SU-DHL-6 (cell line): ENCODE data around the gene MYO1G.

Experiments used
- H2AFZ ChIP-seq: fragments of 200-600 bp; sonication (generic); 2 replicates; pipeline ENCODE4 v1.6.1; 2014; ENCODE audit warnings: low read depth, mild to moderate bottlenecking, moderate library complexity, mixed read lengths, antibody characterized with exemption, low read length; ENCODE audit not compliant: severe bottlenecking
- H3F3A ChIP-seq: fragments of 200-600 bp; shearing (Covaris generic); 2 replicates; pipeline ENCODE4 v1.6.0; 2016; ENCODE audit warnings: antibody characterized with exemption, mild to moderate bottlenecking; ENCODE audit not compliant: insufficient read depth
- H3K27ac ChIP-seq: fragments of 200-600 bp; sonication (generic); 2 replicates; pipeline ENCODE4 v1.5.1; 2016; ENCODE audit warnings: low read depth, mild to moderate bottlenecking, low read length, moderate library complexity, mixed read lengths
- H3K27me3 ChIP-seq: fragments of 200-600 bp; sonication (generic), shearing (Covaris generic); 2 replicates; pipeline ENCODE4 v1.6.0; 2014; ENCODE audit warnings: mild to moderate bottlenecking, low read length
- H3K36me3 ChIP-seq: fragments of 200-600 bp; sonication (generic); 2 replicates; pipeline ENCODE4 v1.6.1; 2014; ENCODE audit warnings: mild to moderate bottlenecking, low read length, mixed read lengths
- H3K4me2 ChIP-seq: fragments of 300-600, 200-600 bp; shearing (Covaris generic), sonication (generic); 2 replicates; pipeline ENCODE4 v1.6.0; 2014; ENCODE audit warnings: low read length, low read depth, mild to moderate bottlenecking; ENCODE audit not compliant: poor library complexity, severe bottlenecking
- H3K4me3 ChIP-seq: fragments of 200-600 bp; sonication (generic); 2 replicates; pipeline ENCODE4 v1.5.1; 2014; ENCODE audit warnings: antibody characterized with exemption, low read length, mild to moderate bottlenecking, mixed read lengths; ENCODE audit not compliant: insufficient read depth, poor library complexity, severe bottlenecking
- H3K79me2 ChIP-seq: fragments of 200-600 bp; sonication (generic); 2 replicates; pipeline ENCODE4 v1.6.1; 2014; ENCODE audit warnings: mild to moderate bottlenecking, low read length, moderate library complexity; ENCODE audit not compliant: insufficient read depth
- H3K9ac ChIP-seq: fragments of 200-600 bp; sonication (generic); 2 replicates; pipeline ENCODE4 v1.7.0; 2014; ENCODE audit warnings: mild to moderate bottlenecking, low read length
- H3K9me2 ChIP-seq: fragments of 200-600 bp; sonication (generic); replicated peaks from 2 replicates; pipeline ENCODE4 v1.6.1; 2014; ENCODE audit warnings: low read length; ENCODE audit not compliant: insufficient read depth
- H3K9me3 ChIP-seq: fragments of 200-600 bp; sonication (generic); 2 replicates; pipeline ENCODE4 v1.6.1; 2014; ENCODE audit warnings: low read length, mixed read lengths; ENCODE audit not compliant: insufficient read depth
- H4K20me1 ChIP-seq: fragments of 200-600 bp; sonication (generic); 2 replicates; pipeline ENCODE4 v1.6.1; 2014; ENCODE audit warnings: low read depth, mild to moderate bottlenecking, antibody characterized with exemption, low read length, moderate library complexity, mixed read lengths
- EZH2phosphoT487 ChIP-seq: fragments of 200-600 bp; sonication (generic), shearing (Covaris generic); conservative IDR thresholded peaks from 2 replicates; pipeline ENCODE4 v1.6.1; 2018; ENCODE audit warnings: mild to moderate bottlenecking, antibody characterized with exemption, low read length, moderate library complexity, mixed read lengths
- TF ChIP-seq, protein P1 (sequence below): fragments of 200-600 bp; sonication (generic); IDR thresholded peaks from one replicate; pipeline ENCODE4 v1.5.1; 2017; ENCODE audit warnings: antibody characterized with exemption, mild to moderate bottlenecking, low read length, moderate library complexity; ENCODE audit not compliant: insufficient read depth, poor library complexity, severe bottlenecking

The MYO1G gene

GRCh38 chr7:44969049-44969700 lies 9.6 kb downstream of the MYO1G start:
- Histone ChIP-seq H3K4me3 (no peak overlapping the region), H4K20me1 (no peaks in the 10 kb centered on the region), H3K36me3 (no peaks in the 10 kb centered on the region), H3K79me2 (no peaks in the 10 kb centered on the region), H3K27ac (no peak overlapping the region), H3K9me2 (no peaks in the 10 kb centered on the region), H2AFZ (no peak overlapping the region), H3K9ac (no peak overlapping the region), H3K4me2 (no peak overlapping the region), H3K9me3 (no peaks in the 10 kb centered on the region), H3F3A (no peaks in the 10 kb centered on the region), H3K27me3 (no peaks in the 10 kb centered on the region)
- TF ChIP-seq, protein P1, sequence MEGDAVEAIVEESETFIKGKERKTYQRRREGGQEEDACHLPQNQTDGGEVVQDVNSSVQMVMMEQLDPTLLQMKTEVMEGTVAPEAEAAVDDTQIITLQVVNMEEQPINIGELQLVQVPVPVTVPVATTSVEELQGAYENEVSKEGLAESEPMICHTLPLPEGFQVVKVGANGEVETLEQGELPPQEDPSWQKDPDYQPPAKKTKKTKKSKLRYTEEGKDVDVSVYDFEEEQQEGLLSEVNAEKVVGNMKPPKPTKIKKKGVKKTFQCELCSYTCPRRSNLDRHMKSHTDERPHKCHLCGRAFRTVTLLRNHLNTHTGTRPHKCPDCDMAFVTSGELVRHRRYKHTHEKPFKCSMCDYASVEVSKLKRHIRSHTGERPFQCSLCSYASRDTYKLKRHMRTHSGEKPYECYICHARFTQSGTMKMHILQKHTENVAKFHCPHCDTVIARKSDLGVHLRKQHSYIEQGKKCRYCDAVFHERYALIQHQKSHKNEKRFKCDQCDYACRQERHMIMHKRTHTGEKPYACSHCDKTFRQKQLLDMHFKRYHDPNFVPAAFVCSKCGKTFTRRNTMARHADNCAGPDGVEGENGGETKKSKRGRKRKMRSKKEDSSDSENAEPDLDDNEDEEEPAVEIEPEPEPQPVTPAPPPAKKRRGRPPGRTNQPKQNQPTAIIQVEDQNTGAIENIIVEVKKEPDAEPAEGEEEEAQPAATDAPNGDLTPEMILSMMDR = no peak
- no peak for TF ChIP-seq EZH2phosphoT487

DNA sequence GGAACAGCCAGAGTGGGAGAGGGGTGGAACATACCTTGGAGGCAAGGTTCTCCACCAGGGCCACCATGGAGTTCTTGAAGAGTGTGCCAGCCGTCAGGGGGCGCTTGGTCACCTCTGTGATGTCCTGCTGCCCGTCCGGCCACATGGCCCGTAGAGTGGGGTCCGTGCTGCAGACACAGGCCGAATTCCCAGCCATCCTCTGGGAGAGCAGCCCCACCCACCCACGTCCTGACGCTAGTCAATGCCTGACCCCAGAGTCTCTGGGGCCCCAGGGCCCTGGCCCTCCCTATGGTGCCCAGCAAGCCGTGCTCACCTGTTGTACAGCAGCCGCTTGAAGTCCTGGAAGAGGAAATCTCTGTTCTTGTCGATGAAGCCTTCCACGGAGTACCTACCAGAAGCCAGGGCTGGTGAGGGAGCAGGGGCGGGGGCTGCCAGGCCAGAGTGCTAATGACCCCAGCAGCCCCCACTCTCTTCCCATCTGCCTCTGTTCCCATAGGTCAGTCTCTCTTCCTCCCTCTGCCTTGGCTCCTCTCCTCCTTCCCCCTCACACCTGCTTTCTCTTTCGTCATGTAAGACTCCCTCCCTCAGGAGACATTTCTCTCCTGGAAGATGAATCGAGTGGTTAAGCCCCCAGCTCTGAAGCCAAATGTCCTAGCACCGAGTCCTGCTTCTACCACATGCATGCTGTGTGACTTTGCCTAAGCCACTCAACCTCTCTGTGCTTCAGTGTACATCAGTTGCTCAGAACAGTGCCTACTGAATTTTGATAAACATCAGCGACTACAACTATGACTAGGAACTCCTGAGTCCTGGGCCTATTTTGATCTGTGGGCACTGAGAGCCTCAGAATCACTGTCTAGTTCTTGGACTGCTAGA lies 11.0 kb downstream of the MYO1G start:
- H3F3A ChIP-seq = no peaks in the 10 kb centered on the region
- H4K20me1 ChIP-seq = no peaks in the 10 kb centered on the region
- H3K36me3 ChIP-seq = no peaks in the 10 kb centered on the region
- H2AFZ ChIP-seq = no peak overlapping the region
- no peak overlapping the region for H3K27ac ChIP-seq
- H3K4me3 ChIP-seq = no peak overlapping the region
- TF ChIP-seq, protein P1 = no peak
- no peak for TF ChIP-seq EZH2phosphoT487
- H3K9me3 ChIP-seq = no peaks in the 10 kb centered on the region
- H3K9ac ChIP-seq = no peak overlapping the region
- no peaks in the 10 kb centered on the region for H3K27me3 ChIP-seq
- no peak overlapping the region for H3K4me2 ChIP-seq
- H3K9me2 ChIP-seq = no peaks in the 10 kb centered on the region
- H3K79me2 ChIP-seq = no peaks in the 10 kb centered on the region

- H3K4me2 ChIP-seq = no peak overlapping the region
- H3K4me3 ChIP-seq = no peak overlapping the region
- H3K79me2 ChIP-seq = no peaks in the 10 kb centered on the region
- H2AFZ ChIP-seq = no peak overlapping the region
- no peaks in the 10 kb centered on the region for H3K36me3 ChIP-seq
- H3K27me3 ChIP-seq = no peaks in the 10 kb centered on the region
- TF ChIP-seq EZH2phosphoT487 = no peak
- TF ChIP-seq, protein P1 = no peak
- H3K9me2 ChIP-seq = no peaks in the 10 kb centered on the region
- no peaks in the 10 kb centered on the region for H3K9me3 ChIP-seq
- H4K20me1 ChIP-seq = no peaks in the 10 kb centered on the region
- no peak overlapping the region for H3K27ac ChIP-seq
- H3F3A ChIP-seq = no peaks in the 10 kb centered on the region
- no peak overlapping the region for H3K9ac ChIP-seq
Measured at GRCh38 chr7:44966731-44967538, 11.9 kb downstream of the MYO1G start.
